NCI-H2107 (cell line): ENCODE results near the gene PLAC8.
"Not testable (repeated sequence)": the region's sequence is repeated elsewhere in the genome, so short reads cannot be mapped to it uniquely, and the experiment has no call there.

Experiments used
- DNase-seq: peaks from one replicate; lab custom pipeline; 2025; lab: John Stamatoyannopoulos, UW

Gene PLAC8

DNA sequence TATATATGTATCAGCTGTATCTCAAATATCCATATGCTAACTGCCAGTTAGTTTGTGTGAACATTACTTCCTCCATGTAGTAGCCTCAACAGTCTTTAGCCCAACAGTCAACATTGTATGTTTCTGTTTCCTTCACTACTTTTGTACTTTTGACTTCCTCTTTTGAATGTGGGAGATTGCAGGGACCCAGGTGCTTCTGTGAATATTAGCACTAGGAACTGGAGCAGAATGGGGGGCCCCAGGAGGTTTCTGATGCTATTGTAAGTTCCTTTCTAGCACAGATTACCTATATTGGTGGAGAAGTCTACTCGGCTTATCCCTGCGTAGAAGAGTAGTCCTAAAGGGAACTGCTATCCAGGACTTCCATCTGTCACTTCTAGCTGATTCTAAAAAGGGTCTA, 2.3 kb downstream of the PLAC8 start:
- DNase-seq: no peak

- not testable (repeated sequence) for DNase-seq
These were observed 2.8 kb downstream of the PLAC8 start for GRCh38 chr4:83111751-83112141.

DNA sequence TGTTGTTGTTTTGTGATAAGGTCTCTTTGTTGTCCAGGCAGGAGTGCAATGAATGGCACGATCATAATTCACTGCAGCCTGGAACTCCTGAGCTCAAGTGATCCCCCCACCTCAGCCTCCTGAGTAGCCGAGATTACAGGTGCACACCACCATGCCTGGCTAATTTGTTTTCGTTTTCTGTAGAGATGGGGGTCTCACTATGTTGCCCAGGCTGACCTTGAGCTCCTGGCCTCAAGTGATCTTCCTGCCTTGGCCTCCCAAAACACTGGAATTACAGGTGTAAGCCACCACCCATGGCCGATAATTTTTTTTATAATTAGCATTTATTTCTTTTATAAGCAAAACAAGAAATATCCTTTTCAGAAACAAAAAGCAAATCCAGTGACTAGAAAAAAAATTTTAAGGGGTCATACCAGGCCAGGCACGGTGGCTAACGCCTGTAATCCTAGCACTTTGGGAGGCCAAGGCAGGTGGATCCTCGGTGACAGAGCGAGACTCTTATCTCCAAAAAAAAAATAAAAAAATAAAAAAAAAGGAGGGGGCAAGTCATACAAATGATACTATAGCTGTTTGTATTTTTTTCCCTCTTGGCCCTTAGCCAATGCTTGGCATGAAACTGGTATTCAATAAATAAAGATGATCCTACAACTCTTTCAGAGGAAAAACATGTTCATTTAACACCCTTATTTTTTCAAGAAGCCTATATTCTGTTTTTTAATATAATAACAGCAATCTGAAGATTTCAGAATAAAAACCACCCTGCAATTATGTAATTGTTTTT, 3.4 kb downstream of the PLAC8 start:
- DNase-seq: no peak

DNA sequence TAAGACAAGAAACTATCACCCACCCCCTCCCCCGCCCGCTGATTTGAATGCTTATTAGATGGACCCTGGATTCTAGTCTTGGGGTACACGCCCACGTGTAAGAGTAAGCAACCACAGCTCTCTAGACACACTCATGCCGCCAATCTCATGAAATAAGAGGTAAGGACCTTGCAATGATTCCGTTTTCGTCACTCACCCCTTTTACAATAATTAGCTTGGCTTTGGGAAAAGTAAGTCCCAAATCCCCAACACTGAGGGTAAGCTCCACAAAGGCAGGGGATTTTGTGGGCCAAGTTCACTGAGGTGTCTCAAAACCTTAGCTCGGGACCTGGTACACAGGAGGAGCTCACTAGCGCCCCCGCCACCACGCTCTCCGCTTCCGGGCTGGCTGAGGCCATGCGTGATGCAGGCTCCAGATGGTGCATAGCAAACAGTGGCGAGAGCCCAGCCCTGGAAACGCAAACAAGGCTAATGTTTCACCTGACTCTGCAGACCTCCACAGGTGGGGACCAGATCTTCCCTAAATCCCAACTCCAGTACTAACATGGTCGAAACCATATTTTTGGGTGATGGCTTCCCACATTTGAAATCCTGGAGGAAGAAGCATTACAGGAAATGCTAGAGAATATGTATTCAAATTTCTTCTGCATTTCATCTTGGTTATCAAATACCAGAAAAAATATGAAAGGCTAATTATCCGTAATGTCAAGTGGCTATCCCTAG, 4.1 kb downstream of the PLAC8 start:
- DNase-seq: peak; percentile 67

- no peak for DNase-seq
These were observed 4.9 kb downstream of the PLAC8 start for GRCh38 chr4:83109480-83110222.

- DNase-seq: no peak
These were observed 6.2 kb downstream of the PLAC8 start for GRCh38 chr4:83108101-83108861.

DNA sequence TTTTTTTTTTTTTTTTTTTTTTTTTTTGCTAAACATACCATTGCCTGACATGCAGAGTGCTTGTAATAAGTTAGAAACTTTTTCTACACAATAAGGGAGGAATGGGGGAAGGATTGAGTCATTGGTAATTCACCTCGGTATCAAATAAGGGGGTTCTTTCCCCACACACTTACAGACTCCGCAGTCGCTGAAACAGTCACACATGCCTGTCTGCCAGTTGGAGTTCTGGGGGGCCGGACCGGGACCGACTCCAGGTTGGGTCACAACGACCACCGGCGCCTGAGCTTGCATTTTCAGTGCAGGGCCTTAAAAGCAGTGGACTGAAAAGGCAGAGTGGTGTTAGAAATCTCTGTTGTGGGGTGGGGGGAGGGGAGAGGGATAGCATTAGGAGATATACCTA, 6.9 kb downstream of the PLAC8 start:
- DNase-seq: no peak

- DNase-seq: no peak
These were observed 9.5 kb downstream of the PLAC8 start for GRCh38 chr4:83104991-83105390.

DNA sequence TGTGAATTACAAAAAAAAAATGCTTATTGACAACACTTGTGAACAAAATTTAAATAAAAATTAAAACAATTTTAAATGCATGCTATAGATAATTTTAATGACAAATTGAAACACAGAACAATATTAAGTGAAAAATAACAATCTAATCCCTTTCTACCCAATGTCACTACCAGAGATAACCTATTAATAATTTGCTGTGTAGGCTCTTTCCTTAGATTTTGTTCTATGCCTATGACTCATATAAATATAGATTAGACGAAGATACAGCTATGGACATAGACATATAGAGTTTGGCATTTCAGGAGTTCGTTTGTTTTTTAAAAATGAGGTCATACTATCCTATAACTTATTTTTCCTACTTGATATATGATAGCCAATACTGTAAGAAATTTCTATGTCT, 18.1 kb downstream of the PLAC8 start:
- DNase-seq: no peak

- no peak for DNase-seq
These were observed 21.4 kb downstream of the PLAC8 start for GRCh38 chr4:83093060-83093640.

GRCh38 chr4:83089410-83090157, 24.9 kb downstream of the PLAC8 start:
- DNase-seq: no peak

DNA sequence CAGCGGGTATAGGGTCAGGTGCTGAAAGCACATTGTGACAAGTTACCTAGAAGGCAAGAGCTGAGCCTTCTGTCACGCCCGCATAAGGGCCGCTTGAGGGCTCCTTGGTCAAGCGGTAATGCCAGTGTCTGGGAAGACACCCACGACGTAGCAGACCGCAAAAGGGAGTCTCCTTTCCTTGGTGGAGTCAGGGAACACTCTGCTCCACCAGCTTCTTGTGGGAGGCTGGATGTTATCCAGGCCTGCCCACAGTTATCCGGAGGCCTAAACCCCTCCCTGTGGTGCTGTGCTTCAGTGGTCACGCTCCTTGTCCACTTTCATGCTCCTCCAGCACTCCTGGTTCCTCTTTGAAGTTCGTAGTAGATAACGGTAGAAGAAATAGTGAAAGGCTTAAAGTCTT, 29.6 kb downstream of the PLAC8 start:
- not testable (repeated sequence) for DNase-seq

GRCh38 chr4:83083925-83084475, 30.5 kb downstream of the PLAC8 start:
- DNase-seq: no peak

DNA sequence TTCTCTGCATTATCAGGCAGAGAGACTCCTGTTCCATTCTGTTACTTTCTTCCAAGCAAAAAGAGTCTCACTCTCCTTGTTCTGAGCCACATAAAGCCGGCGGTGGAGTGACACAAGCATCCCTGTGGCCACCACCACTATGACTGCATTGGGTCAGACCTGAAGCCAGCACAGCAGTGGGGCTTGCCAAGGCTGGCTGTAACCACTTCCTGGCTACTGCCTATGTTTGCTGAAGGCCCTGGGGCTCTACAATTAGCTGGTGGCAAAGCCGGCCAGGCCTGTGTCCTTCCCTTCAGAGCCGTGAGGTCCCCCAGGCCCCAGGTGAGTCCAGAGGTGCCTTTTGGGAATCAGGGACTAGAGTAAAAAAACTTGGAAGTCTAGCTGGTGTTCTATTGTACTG, 31.8 kb downstream of the PLAC8 start:
- no peak for DNase-seq

DNA sequence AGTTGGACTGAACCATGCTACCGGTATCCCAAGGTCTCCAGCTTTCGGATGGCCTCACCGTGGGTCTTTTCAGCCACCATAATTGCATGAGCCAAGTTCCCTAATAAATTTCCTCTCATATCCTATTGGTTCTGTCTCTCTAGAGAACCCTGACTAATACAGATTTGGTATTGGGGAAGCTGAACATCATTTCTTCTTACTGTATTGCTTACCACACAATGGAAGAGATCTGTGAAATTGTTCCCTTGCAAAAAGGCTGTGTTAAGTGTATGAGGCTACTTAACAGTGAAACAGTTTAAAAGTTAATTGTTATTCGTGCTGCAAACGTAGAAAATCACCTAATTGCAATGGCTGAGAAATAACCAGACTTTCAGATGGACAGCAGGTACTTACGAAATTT, 34.0 kb downstream of the PLAC8 start:
- DNase-seq: no peak

DNA sequence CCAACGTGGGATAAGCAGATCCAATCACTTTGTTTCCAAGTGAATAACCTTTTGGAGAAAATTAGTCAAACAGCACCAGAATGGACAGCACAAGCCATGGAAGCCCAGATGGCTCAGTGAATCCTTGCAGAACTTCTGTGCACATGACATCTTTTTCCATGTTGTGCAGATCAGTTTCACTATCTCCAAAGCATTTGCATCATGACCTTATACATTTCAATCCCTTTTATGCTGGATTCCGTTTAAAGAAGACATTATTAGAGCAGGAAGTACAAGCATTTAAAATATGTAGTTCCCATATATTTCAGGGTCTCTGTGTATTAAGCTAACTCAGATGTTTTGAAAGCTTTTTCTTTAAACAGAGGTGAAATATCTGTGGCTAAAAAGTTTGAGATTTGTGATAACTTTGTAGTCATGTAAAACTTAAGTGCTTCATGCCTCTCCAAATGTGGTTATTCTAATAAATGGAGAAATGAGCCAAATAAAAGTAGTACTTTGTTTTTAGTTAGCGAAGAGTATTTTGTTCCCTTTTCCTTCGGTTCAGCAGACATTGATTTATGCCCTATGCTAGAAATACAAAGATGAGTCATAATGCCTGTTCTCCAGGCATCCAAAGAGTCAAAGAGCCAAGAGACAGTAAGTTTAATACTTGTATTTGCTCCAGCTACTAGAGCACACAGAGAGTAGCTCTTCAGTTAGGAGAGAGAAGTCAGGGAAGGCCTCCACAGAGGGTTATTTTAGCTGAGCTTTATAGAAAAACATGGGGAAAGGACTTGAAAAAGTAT, 39.0 kb downstream of the PLAC8 start:
- no peak for DNase-seq

GRCh38 chr4:83074783-83075182, 39.7 kb downstream of the PLAC8 start:
- not testable (repeated sequence) for DNase-seq

GRCh38 chr4:83074086-83074704, 40.3 kb downstream of the PLAC8 start:
- no peak for DNase-seq

- DNase-seq: no peak
These were observed 43.4 kb downstream of the PLAC8 start for GRCh38 chr4:83071116-83071515.
